Retinal pigment epithelial cell (primary cell): ENCODE results near the gene APEH.

Experiments used
- DNase-seq: peaks from one replicate; pipeline ENCODE4 v3.0.0-alpha.2; 2010; ENCODE audit warnings: low read depth
- H3K4me3 ChIP-seq: 2 replicates; pipeline ENCODE4 v1.5.1; 2011; ENCODE audit warnings: mild to moderate bottlenecking, low read length, control low read depth, moderate library complexity
- CTCF ChIP-seq: conservative IDR thresholded peaks from 2 replicates; pipeline ENCODE4 v1.5.1; 2011; ENCODE audit warnings: low read depth, low read length, control low read depth, inconsistent platforms

Gene APEH

GRCh38 chr3:49629866-49630265, 44.3 kb upstream of the APEH start:
- no peak overlapping the region for H3K4me3 ChIP-seq
- TF ChIP-seq CTCF, result no peak
- DNase-seq, result no peak

- TF ChIP-seq CTCF, result no peak
- DNase-seq, result no peak
Observed at GRCh38 chr3:49630784-49631183, 43.4 kb upstream of the APEH start.

GRCh38 chr3:49634736-49635135, 39.4 kb upstream of the APEH start:
- no peak for DNase-seq
- TF ChIP-seq CTCF, result no peak
- no peak overlapping the region for H3K4me3 ChIP-seq

More at GRCh38 chr3:49630784-49631183, 43.4 kb upstream of the APEH start:
- H3K4me3 ChIP-seq, result no peak overlapping the region

GRCh38 chr3:49636883-49637609, 37.1 kb upstream of the APEH start:
- no peak for DNase-seq
- no peak overlapping the region for H3K4me3 ChIP-seq

GRCh38 chr3:49638445-49638844, 35.7 kb upstream of the APEH start:
- TF ChIP-seq CTCF, result no peak
- H3K4me3 ChIP-seq, result no peak overlapping the region
- DNase-seq, result no peak

More at GRCh38 chr3:49636883-49637609, 37.1 kb upstream of the APEH start:
- no peak for TF ChIP-seq CTCF

- no peak overlapping the region for H3K4me3 ChIP-seq
- no peak for DNase-seq
- no peak for TF ChIP-seq CTCF
Observed at GRCh38 chr3:49639551-49639950, 34.6 kb upstream of the APEH start.

GRCh38 chr3:49641292-49641691, 32.9 kb upstream of the APEH start:
- H3K4me3 ChIP-seq, result no peak overlapping the region
- no peak for TF ChIP-seq CTCF
- DNase-seq, result no peak
